SH-SY5Y (cell line): ENCODE measurements around the gene TEX35.

Experiments
- GATA2 ChIP-seq: IDR thresholded peaks from 2 replicates; pipeline ENCODE4 v1.6.1; 2011; ENCODE audit warnings: mild to moderate bottlenecking, low read depth, low read length
- GATA3 ChIP-seq: IDR thresholded peaks from 2 replicates; pipeline ENCODE4 v1.6.1; 2011; ENCODE audit warnings: low read depth, mild to moderate bottlenecking, low read length, moderate library complexity

- TF ChIP-seq GATA2 (no peak), GATA3 (no peak)
These were observed 35.2 kb downstream of the TEX35 start for GRCh38 chr1:178548108-178548507.
